CD14-positive monocyte (primary cell): Measurements from ENCODE around the gene VWA5B1. TPM values are rescaled to one million over a fixed set of nuclear protein-coding genes. Genes with fewer than 3 reads are reported as not detected.

Experiments
- DNase-seq, 3 donors: peaks; one replicate each; pipeline ENCODE4 v3.0.0-alpha.2; 2011 to 2022
- H2AFZ ChIP-seq: 2 replicates; pipeline ENCODE4 v1.6.0; 2012; ENCODE audit warnings: mild to moderate bottlenecking, low read depth, low read length, inconsistent platforms; ENCODE audit not compliant: insufficient read depth, poor library complexity, severe bottlenecking
- H3K27ac ChIP-seq, 2 donors: 1 replicate in 1 of 2; 2 replicates in 1 of 2; pipeline ENCODE4 v1.5.1; 2012 to 2013; ENCODE audit warnings: low read length in 2 of 2, control low read depth in 1 of 2, inconsistent platforms in 1 of 2, low read depth in 1 of 2, mild to moderate bottlenecking in 1 of 2
- H3K27me3 ChIP-seq, 2 donors: one replicate each; pipeline versions ENCODE4 v1.6.0 to v1.6.1; 2011 to 2013; ENCODE audit warnings: low read length in 2 of 2; ENCODE audit not compliant: control insufficient read depth in 2 of 2, insufficient read depth in 2 of 2
- H3K36me3 ChIP-seq, 2 donors: replicated peaks in 1 of 2; 1 replicate in 1 of 2; 2 replicates in 1 of 2; pipeline versions ENCODE4 v1.5.1 to v1.6.1; 2012 to 2013; ENCODE audit warnings: low read length in 2 of 2, control low read depth in 1 of 2, inconsistent platforms in 1 of 2, mild to moderate bottlenecking in 1 of 2; ENCODE audit not compliant: insufficient read depth in 2 of 2, control insufficient read depth in 1 of 2
- H3K4me1 ChIP-seq, 2 donors: 1 replicate in 1 of 2; 2 replicates in 1 of 2; pipeline versions ENCODE4 v1.5.1 to v1.6.1; 2012 to 2013; ENCODE audit warnings: low read length in 2 of 2, control low read depth in 1 of 2, inconsistent platforms in 1 of 2, mild to moderate bottlenecking in 1 of 2, moderate library complexity in 1 of 2; ENCODE audit not compliant: insufficient read depth in 2 of 2, control insufficient read depth in 1 of 2
- H3K4me2 ChIP-seq: replicated peaks from 2 replicates; pipeline ENCODE3; 2012; ENCODE audit warnings: low read length, moderate library complexity, mild to moderate bottlenecking; ENCODE audit not compliant: poor library complexity, severe bottlenecking; ENCODE audit errors: extremely low read depth
- H3K4me3 ChIP-seq, 3 experiments: fragments of 200-600 bp in 1 of 3; sonication (generic) in 1 of 3; replicated peaks in 1 of 3; 1 replicate in 2 of 3; 2 replicates in 1 of 3; pipeline ENCODE4 v1.5.1; 2011 to 2013; ENCODE audit warnings: low read length in 3 of 3, mild to moderate bottlenecking in 3 of 3, control low read depth in 2 of 3, low read depth in 2 of 3, inconsistent platforms in 1 of 3, moderate library complexity in 1 of 3
- H3K79me2 ChIP-seq: 2 replicates; pipeline ENCODE4 v1.6.0; 2012; ENCODE audit warnings: mild to moderate bottlenecking, control low read depth, inconsistent platforms, low read length, moderate library complexity; ENCODE audit not compliant: insufficient read depth
- H3K9ac ChIP-seq: 2 replicates; pipeline ENCODE4 v1.6.0; 2017; ENCODE audit warnings: low read length, mild to moderate bottlenecking; ENCODE audit not compliant: insufficient read depth, poor library complexity, severe bottlenecking
- H3K9me3 ChIP-seq, 2 donors: replicated peaks in 1 of 2; 1 replicate in 1 of 2; 2 replicates in 1 of 2; pipeline versions ENCODE4 v1.5.1 to v1.6.1; 2012 to 2013; ENCODE audit warnings: low read length in 2 of 2, control low read depth in 1 of 2; ENCODE audit not compliant: control insufficient read depth in 1 of 2, insufficient read depth in 1 of 2
- H4K20me1 ChIP-seq: 2 replicates; pipeline ENCODE4 v1.6.0; 2012; ENCODE audit warnings: mild to moderate bottlenecking, low read length, control low read depth, moderate library complexity; ENCODE audit not compliant: insufficient read depth
- H3K27ac Mint-ChIP-seq, 7 donors: one replicate each; pipeline ENCODE4 v1.8.0; 2020; ENCODE audit warnings: mild to moderate bottlenecking in 7 of 7, mixed read lengths in 7 of 7, moderate library complexity in 6 of 7, inconsistent platforms in 2 of 7
- H3K27me3 Mint-ChIP-seq, 3 donors: one replicate each; pipeline ENCODE4 v1.8.0; 2021 to 2022; ENCODE audit warnings: low read depth in 3 of 3, mild to moderate bottlenecking in 3 of 3, mixed read lengths in 3 of 3, moderate library complexity in 3 of 3, inconsistent platforms in 1 of 3
- H3K36me3 Mint-ChIP-seq, 2 donors: one replicate each; pipeline ENCODE4 v1.8.0; 2020; ENCODE audit warnings: mixed read lengths in 2 of 2, inconsistent platforms in 1 of 2, mild to moderate bottlenecking in 1 of 2
- H3K4me1 Mint-ChIP-seq: one replicate; pipeline ENCODE4 v1.8.0; 2020; ENCODE audit warnings: mild to moderate bottlenecking, mixed read lengths
- H3K4me3 Mint-ChIP-seq, 2 donors: one replicate each; pipeline ENCODE4 v1.8.0; 2020; ENCODE audit warnings: mild to moderate bottlenecking in 2 of 2, mixed read lengths in 2 of 2, moderate library complexity in 1 of 2
- H3K9me3 Mint-ChIP-seq, 7 donors: one replicate each; pipeline ENCODE4 v1.8.0; 2020 to 2022; ENCODE audit warnings: mixed read lengths in 7 of 7, mild to moderate bottlenecking in 6 of 7, moderate library complexity in 6 of 7, inconsistent platforms in 2 of 7
- CTCF ChIP-seq: fragments of 200-600 bp; IDR thresholded peaks from one replicate; pipeline ENCODE4 v1.8.0; 2022; ENCODE audit warnings: antibody characterized with exemption, mild to moderate bottlenecking
- WGBS: methylation state at CpG from one replicate; pipeline ENCODE4 v1.1.5; 2013; ENCODE audit warnings: missing lambda C conversion rate; ENCODE audit not compliant: insufficient coverage; 5-methylcytosine and 5-hydroxymethylcytosine counted together
- intact Hi-C, 2 donors: fragments of 100-400 bp; cut with micrococcal nuclease; formaldehyde crosslinking; loops; one replicate each; pipeline versions ENCODE4 v1.15.0 to v1.15.1; 2023
- polyA plus RNA-seq, 3 donors: library from polyadenylated mRNA; depleted of rRNA in 1 of 3; unstranded in 2 of 3; stranded (reverse) in 1 of 3; fragments of 300-500 nt in 2 of 3; fragments of >200 nt in 1 of 3; fragmentation: Illumina TruSeq in 2 of 3; gene quantifications; 1 replicate in 2 of 3; 2 replicates in 1 of 3; pipeline ENCODE4 v1.2.3, GENCODE V29; 2012 to 2021

Gene VWA5B1
- polyA plus RNA-seq, 3 donors, result not detected

GRCh38 chr1:20325844-20326420 lies 35.3 kb downstream of the VWA5B1 start:
- DNase-seq, result no peak
- no peaks in the 10 kb centered on the region for H3K79me2 ChIP-seq
- H3K27me3 Mint-ChIP-seq, result peaks cover 15 to 42% (median 26%) of the 10 kb centered on the region in 3 donors
- H3K27ac Mint-ChIP-seq, result no peak overlapping the region
- no peak overlapping the region for H3K4me3 Mint-ChIP-seq
- no peaks in the 10 kb centered on the region for H3K4me1 ChIP-seq
- no peak overlapping the region for H3K27ac ChIP-seq
- H3K9me3 Mint-ChIP-seq, result no peaks in the 10 kb centered on the region
- H3K36me3 ChIP-seq, result no peaks in the 10 kb centered on the region
- no peaks in the 10 kb centered on the region for H3K4me1 Mint-ChIP-seq
- H4K20me1 ChIP-seq, result no peaks in the 10 kb centered on the region
- H3K4me3 ChIP-seq, result no peak overlapping the region
- no peak overlapping the region for H3K9ac ChIP-seq
- no peak overlapping the region for H3K4me2 ChIP-seq
- TF ChIP-seq CTCF, result no peak
- H3K9me3 ChIP-seq, result no peaks in the 10 kb centered on the region
- H3K36me3 Mint-ChIP-seq, result no peaks in the 10 kb centered on the region
- H3K27me3 ChIP-seq, result peaks cover 0 to 7% of the 10 kb centered on the region in 2 donors
- intact Hi-C loops, result no loop called here
- WGBS, result 100% methylated on average over 1 of the region's 3 CpGs
- H2AFZ ChIP-seq, result no peak overlapping the region

- Histone ChIP-seq H3K4me3 (no peak overlapping the region), H3K4me1 (no peaks in the 10 kb centered on the region), H3K36me3 (no peaks in the 10 kb centered on the region), H3K9ac (no peak overlapping the region), H3K27me3 (peaks cover 0 to 4% of the 10 kb centered on the region in 2 donors), H3K4me2 (no peak overlapping the region), H2AFZ (no peak overlapping the region), H3K9me3 (no peaks in the 10 kb centered on the region), H4K20me1 (no peaks in the 10 kb centered on the region), H3K79me2 (no peaks in the 10 kb centered on the region), H3K27ac (no peak overlapping the region)
- intact Hi-C loops, result no loop called here
- WGBS, result 81% methylated on average over 4 of the region's 6 CpGs
- DNase-seq, result no peak
- H3K9me3 Mint-ChIP-seq, result no peaks in the 10 kb centered on the region
- no peak overlapping the region for H3K4me3 Mint-ChIP-seq
- H3K36me3 Mint-ChIP-seq, result no peaks in the 10 kb centered on the region
- peaks cover 6 to 30% (median 18%) of the 10 kb centered on the region in 3 donors for H3K27me3 Mint-ChIP-seq
- TF ChIP-seq CTCF, result no peak
- H3K27ac Mint-ChIP-seq, result no peak overlapping the region
- H3K4me1 Mint-ChIP-seq, result no peaks in the 10 kb centered on the region
Observed at GRCh38 chr1:20327467-20327866, 36.8 kb downstream of the VWA5B1 start.
